Measurements from ENCODE around the gene PRPSAP1.

GRCh38 chr17:76264425-76264754, 89.3 kb downstream of the PRPSAP1 start:
- TF ChIP-seq POLR2AphosphoS5 (IDR thresholded peaks at IDR 0.05; ENCODE audit: low read depth, low read length) (no peak), NRF1 (IDR thresholded peaks at IDR 0.05; ENCODE audit: low read depth, low read length) (no peak), CTCF (IDR thresholded peaks at IDR 0.05; ENCODE audit: control extremely low read depth in 1 of 3, insufficient read depth in 1 of 3, low read depth in 1 of 3, low read length in 3 of 3) (no peak), PHF8 (conservative IDR thresholded peaks at IDR 0.05; ENCODE audit: low read depth, low read length) (no peak), RAD21 (IDR thresholded peaks at IDR 0.05 in 1 of 2, conservative IDR thresholded peaks at IDR 0.05 in 1 of 2; ENCODE audit: low read depth in 2 of 2, low read length in 2 of 2) (no peak), POLR2A (IDR thresholded peaks at IDR 0.05; ENCODE audit: control extremely low read depth in 1 of 2, low read depth in 2 of 2, low read length in 2 of 2) (no peak), EP300 (IDR thresholded peaks at IDR 0.05; ENCODE audit: borderline replicate concordance in 1 of 2, low read depth in 2 of 2, low read length in 2 of 2) (no peak), GTF2F1 (IDR thresholded peaks at IDR 0.05; ENCODE audit: borderline replicate concordance, low read depth, low read length) (no peak), JUN (IDR thresholded peaks at IDR 0.05; ENCODE audit: low read depth, low read length) (no peak), EZH2 (IDR thresholded peaks at IDR 0.05; ENCODE audit: low read depth, low read length, severe bottlenecking) (no peak), RFX5 (IDR thresholded peaks at IDR 0.05; ENCODE audit: borderline replicate concordance, low read depth, low read length) (no peak), NANOG (IDR thresholded peaks at IDR 0.05; ENCODE audit: insufficient read depth, low read depth, low read length, poor library complexity, severe bottlenecking) (no peak), MAFK (IDR thresholded peaks at IDR 0.05; ENCODE audit: low read depth, low read length) (no peak), BRCA1 (IDR thresholded peaks at IDR 0.05; ENCODE audit: low read depth, low read length) (no peak)
